ENCODE measurements around the gene PRPS2. TPM values are rescaled to one million over a fixed set of nuclear protein-coding genes. Genes with fewer than 3 reads are reported as not detected.

The PRPS2 gene
- polyA plus RNA-seq, 3 donors = 8.2 to 19.6 (median 17.3) TPM

- DNase-seq = no peak
- Mint-ChIP-seq H3K4me1 (no peaks in the 10 kb centered on the region), H3K36me3 (no peaks in the 10 kb centered on the region), H3K27me3 (ENCODE audit: low read depth in 3 of 3) (peaks cover 2 to 40% (median 3%) of the 10 kb centered on the region in 3 donors), H3K27ac (no peak overlapping the region), H3K9me3 (no peaks in the 10 kb centered on the region), H3K4me3 (no peak overlapping the region)
- Histone ChIP-seq H3K9ac (ENCODE audit: insufficient read depth, low read length, poor library complexity, severe bottlenecking) (no peak overlapping the region), H3K79me2 (ENCODE audit: insufficient read depth, low read length) (no peaks in the 10 kb centered on the region), H3K4me2 (replicated peaks; ENCODE audit: extremely low read depth, low read length, poor library complexity, severe bottlenecking) (no peak overlapping the region), H3K4me3 (replicated peaks in 1 of 3; ENCODE audit: low read depth in 2 of 3, low read length in 3 of 3) (no peak overlapping the region), H4K20me1 (ENCODE audit: insufficient read depth, low read length) (no peaks in the 10 kb centered on the region), H3K36me3 (replicated peaks in 1 of 2; ENCODE audit: control insufficient read depth in 1 of 2, insufficient read depth in 2 of 2, low read length in 2 of 2) (no peaks in the 10 kb centered on the region), H2AFZ (ENCODE audit: insufficient read depth, low read depth, low read length, poor library complexity, severe bottlenecking) (no peak overlapping the region), H3K27me3 (ENCODE audit: control insufficient read depth in 2 of 2, insufficient read depth in 2 of 2, low read length in 2 of 2) (peaks cover 0 to 15% of the 10 kb centered on the region in 2 donors), H3K27ac (ENCODE audit: low read depth in 1 of 2, low read length in 2 of 2) (no peak overlapping the region), H3K9me3 (replicated peaks in 1 of 2; ENCODE audit: control insufficient read depth in 1 of 2, insufficient read depth in 1 of 2, low read length in 2 of 2) (no peaks in the 10 kb centered on the region), H3K4me1 (ENCODE audit: control insufficient read depth in 1 of 2, insufficient read depth in 2 of 2, low read length in 2 of 2) (no peaks in the 10 kb centered on the region)
- intact Hi-C loops (cut with micrococcal nuclease) = no loop called here
- TF ChIP-seq, protein P1, sequence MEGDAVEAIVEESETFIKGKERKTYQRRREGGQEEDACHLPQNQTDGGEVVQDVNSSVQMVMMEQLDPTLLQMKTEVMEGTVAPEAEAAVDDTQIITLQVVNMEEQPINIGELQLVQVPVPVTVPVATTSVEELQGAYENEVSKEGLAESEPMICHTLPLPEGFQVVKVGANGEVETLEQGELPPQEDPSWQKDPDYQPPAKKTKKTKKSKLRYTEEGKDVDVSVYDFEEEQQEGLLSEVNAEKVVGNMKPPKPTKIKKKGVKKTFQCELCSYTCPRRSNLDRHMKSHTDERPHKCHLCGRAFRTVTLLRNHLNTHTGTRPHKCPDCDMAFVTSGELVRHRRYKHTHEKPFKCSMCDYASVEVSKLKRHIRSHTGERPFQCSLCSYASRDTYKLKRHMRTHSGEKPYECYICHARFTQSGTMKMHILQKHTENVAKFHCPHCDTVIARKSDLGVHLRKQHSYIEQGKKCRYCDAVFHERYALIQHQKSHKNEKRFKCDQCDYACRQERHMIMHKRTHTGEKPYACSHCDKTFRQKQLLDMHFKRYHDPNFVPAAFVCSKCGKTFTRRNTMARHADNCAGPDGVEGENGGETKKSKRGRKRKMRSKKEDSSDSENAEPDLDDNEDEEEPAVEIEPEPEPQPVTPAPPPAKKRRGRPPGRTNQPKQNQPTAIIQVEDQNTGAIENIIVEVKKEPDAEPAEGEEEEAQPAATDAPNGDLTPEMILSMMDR (IDR thresholded peaks at IDR 0.05) = no peak
These were observed 13.5 kb upstream of the PRPS2 start for GRCh38 chrX:12777670-12778069.

GRCh38 chrX:12779534-12779933 is 11.7 kb upstream of the PRPS2 start:
- no peak overlapping the region for H3K9ac ChIP-seq (ENCODE audit: insufficient read depth, low read length, poor library complexity, severe bottlenecking)
- H3K36me3 Mint-ChIP-seq = no peaks in the 10 kb centered on the region
- H3K4me3 ChIP-seq (replicated peaks in 1 of 3; ENCODE audit: low read depth in 2 of 3, low read length in 3 of 3) = no peak overlapping the region
- no peaks in the 10 kb centered on the region for H3K79me2 ChIP-seq (ENCODE audit: insufficient read depth, low read length)
- no peak overlapping the region for H2AFZ ChIP-seq (ENCODE audit: insufficient read depth, low read depth, low read length, poor library complexity, severe bottlenecking)
- intact Hi-C loops (cut with micrococcal nuclease) = no loop called here
- peaks cover 0 to 35% (median 0%) of the 10 kb centered on the region in 3 donors for H3K27me3 Mint-ChIP-seq (ENCODE audit: low read depth in 3 of 3)
- no peak overlapping the region for H3K27ac Mint-ChIP-seq
- TF ChIP-seq, protein P1 (IDR thresholded peaks at IDR 0.05) = no peak
- H3K4me3 Mint-ChIP-seq = no peak overlapping the region
- H3K4me1 ChIP-seq (ENCODE audit: control insufficient read depth in 1 of 2, insufficient read depth in 2 of 2, low read length in 2 of 2) = no peaks in the 10 kb centered on the region
- peaks cover 0 to 15% of the 10 kb centered on the region in 2 donors for H3K27me3 ChIP-seq (ENCODE audit: control insufficient read depth in 2 of 2, insufficient read depth in 2 of 2, low read length in 2 of 2)
- no peaks in the 10 kb centered on the region for H3K9me3 Mint-ChIP-seq
- no peak for DNase-seq
- no peak overlapping the region for H3K27ac ChIP-seq (ENCODE audit: low read depth in 1 of 2, low read length in 2 of 2)
- WGBS (ENCODE audit: insufficient coverage) = no CpG with 5 or more reads among the region's 4 CpGs
- no peaks in the 10 kb centered on the region for H4K20me1 ChIP-seq (ENCODE audit: insufficient read depth, low read length)
- H3K9me3 ChIP-seq (replicated peaks in 1 of 2; ENCODE audit: control insufficient read depth in 1 of 2, insufficient read depth in 1 of 2, low read length in 2 of 2) = no peaks in the 10 kb centered on the region
- H3K4me1 Mint-ChIP-seq = no peaks in the 10 kb centered on the region
- no peak overlapping the region for H3K4me2 ChIP-seq (replicated peaks; ENCODE audit: extremely low read depth, low read length, poor library complexity, severe bottlenecking)
- H3K36me3 ChIP-seq (replicated peaks in 1 of 2; ENCODE audit: control insufficient read depth in 1 of 2, insufficient read depth in 2 of 2, low read length in 2 of 2) = no peaks in the 10 kb centered on the region
